Gastroesophageal sphincter (tissue), 4 donors: ENCODE data around the gene UMODL1. TPM values are rescaled to one million over a fixed set of nuclear protein-coding genes. Genes with fewer than 3 reads are reported as not detected.

ENCODE experiments used
- ATAC-seq: fragments of 150-250 bp; one replicate; pipeline ENCODE4 v1.9.1; 2016; ENCODE audit warnings: mild to moderate bottlenecking, moderate library complexity
- H3K27ac ChIP-seq, 4 donors: fragments of 200-600 bp; sonication (generic) in 3 of 4; 1 replicate in 3 of 4; 2 replicates in 1 of 4; pipeline ENCODE4 v1.5.1; 2016 to 2019
- H3K27me3 ChIP-seq: fragments of 200-600 bp; sonication (generic); one replicate; pipeline ENCODE4 v1.5.1; 2019
- H3K36me3 ChIP-seq, 2 donors: fragments of 200-600 bp; sonication (generic); one replicate each; pipeline ENCODE4 v1.5.1; 2019; ENCODE audit warnings: control low read depth in 1 of 2
- H3K4me1 ChIP-seq, 3 donors: fragments of 200-600 bp; sonication (generic); 1 replicate in 2 of 3; 2 replicates in 1 of 3; pipeline ENCODE4 v1.5.1; 2016 to 2019; ENCODE audit warnings: control low read depth in 2 of 3
- H3K4me3 ChIP-seq, 2 donors: fragments of 200-600 bp; sonication (generic); one replicate each; pipeline ENCODE4 v1.5.1; 2019; ENCODE audit warnings: mild to moderate bottlenecking in 1 of 2, moderate library complexity in 1 of 2
- H3K9me3 ChIP-seq, 3 donors: fragments of 200-600 bp; sonication (generic); one replicate each; pipeline ENCODE4 v1.5.1; 2017 to 2019; ENCODE audit warnings: control low read depth in 2 of 3
- CTCF ChIP-seq, 4 experiments: fragments of 200-600 bp in 2 of 4; fragments of 450-650 bp in 2 of 4; sonication (generic) in 1 of 4; IDR thresholded peaks; one replicate each; pipeline ENCODE4 v1.5.1; 2017 to 2019; ENCODE audit warnings: antibody characterized with exemption in 4 of 4, mild to moderate bottlenecking in 2 of 4, moderate library complexity in 2 of 4
- EP300 ChIP-seq: sonication (generic); formaldehyde crosslinking; IDR thresholded peaks from one replicate; pipeline ENCODE4 v1.6.1; 2017; ENCODE audit warnings: antibody characterized with exemption, mild to moderate bottlenecking
- POLR2A ChIP-seq, 2 donors: fragments of 450-650 bp; IDR thresholded peaks; one replicate each; pipeline ENCODE4 v1.6.1; 2017; ENCODE audit warnings: antibody characterized with exemption in 2 of 2, mild to moderate bottlenecking in 2 of 2, moderate library complexity in 1 of 2
- POLR2AphosphoS5 ChIP-seq: sonication (generic); formaldehyde crosslinking; IDR thresholded peaks from one replicate; pipeline ENCODE4 v1.6.1; 2017; ENCODE audit warnings: antibody characterized with exemption
- WGBS, 2 donors: methylation state at CpG; one replicate each; pipeline ENCODE4 v1.1.5; 2018; ENCODE audit warnings: low coverage in 1 of 2; 5-methylcytosine and 5-hydroxymethylcytosine counted together
- total RNA-seq, 4 donors: library from RNA; depleted of rRNA; stranded (reverse); fragments of >200 nt; gene quantifications; one replicate each; pipeline ENCODE4 v1.1.0, GENCODE V29; 2016

Gene UMODL1
- total RNA-seq, 4 donors from 2014 or later: not detected

GRCh38 chr21:42032968-42033367, 38.1 kb upstream of the UMODL1 start:
- no peak overlapping the region for H3K4me3 ChIP-seq
- WGBS, 2 donors: no CpG with 5 or more reads among the region's 3 CpGs
- ATAC-seq: no peak

GRCh38 chr21:42036313-42036712, 34.8 kb upstream of the UMODL1 start:
- H3K36me3 ChIP-seq: no peaks in the 10 kb centered on the region
- ATAC-seq: no peak
- no peak overlapping the region for H3K27ac ChIP-seq
- H3K9me3 ChIP-seq: peaks cover 0 to 4% (median 0%) of the 10 kb centered on the region in 3 donors
- H3K4me3 ChIP-seq: no peak overlapping the region
- no peak for TF ChIP-seq POLR2AphosphoS5
- TF ChIP-seq CTCF (IDR thresholded peaks at IDR 0.05): no peak
- TF ChIP-seq EP300: no peak
- TF ChIP-seq POLR2A (IDR thresholded peaks at IDR 0.05): no peak
- H3K27me3 ChIP-seq: peaks cover 5% of the 10 kb centered on the region
- peaks cover 0 to 7% (median 0%) of the 10 kb centered on the region in 3 donors for H3K4me1 ChIP-seq
- 83 to 95% methylated on average over 2 of the region's 2 CpGs for WGBS, 2 donors

More at GRCh38 chr21:42032968-42033367, 38.1 kb upstream of the UMODL1 start:
- Histone ChIP-seq H3K27me3 (peaks cover 5% of the 10 kb centered on the region), H3K4me1 (no peaks in the 10 kb centered on the region), H3K9me3 (no peaks in the 10 kb centered on the region), H3K27ac (no peak overlapping the region), H3K36me3 (no peaks in the 10 kb centered on the region)
- TF ChIP-seq EP300: no peak

GRCh38 chr21:42037516-42037915, 33.6 kb upstream of the UMODL1 start:
- no peak overlapping the region for H3K27ac ChIP-seq
- peaks cover 5% of the 10 kb centered on the region for H3K27me3 ChIP-seq
- ATAC-seq: no peak
- TF ChIP-seq CTCF (IDR thresholded peaks at IDR 0.05): no peak
- TF ChIP-seq POLR2A (IDR thresholded peaks at IDR 0.05): no peak
- TF ChIP-seq POLR2AphosphoS5: no peak
- TF ChIP-seq EP300: no peak
- H3K4me1 ChIP-seq: peaks cover 0 to 7% (median 0%) of the 10 kb centered on the region in 3 donors
- H3K9me3 ChIP-seq: peaks cover 0 to 4% (median 0%) of the 10 kb centered on the region in 3 donors
- no peaks in the 10 kb centered on the region for H3K36me3 ChIP-seq
- 77 to 94% methylated on average over 9 of the region's 9 CpGs for WGBS, 2 donors
- H3K4me3 ChIP-seq: no peak overlapping the region

- Histone ChIP-seq H3K27me3 (peaks cover 4% of the 10 kb centered on the region), H3K36me3 (no peaks in the 10 kb centered on the region), H3K9me3 (peaks cover 0 to 4% (median 0%) of the 10 kb centered on the region in 3 donors), H3K4me3 (no peak overlapping the region), H3K4me1 (peaks cover 0 to 7% (median 0%) of the 10 kb centered on the region in 3 donors), H3K27ac (no peak overlapping the region)
- 48 to 49% methylated on average over 12 of the region's 12 CpGs for WGBS, 2 donors
- no peak for ATAC-seq
- TF ChIP-seq CTCF (IDR thresholded peaks at IDR 0.05) (no peak), POLR2A (IDR thresholded peaks at IDR 0.05) (no peak)
Measured at GRCh38 chr21:42037943-42038342, 33.2 kb upstream of the UMODL1 start.

- TF ChIP-seq POLR2A (IDR thresholded peaks at IDR 0.05): no peak
- peaks cover 0 to 4% (median 0%) of the 10 kb centered on the region in 3 donors for H3K9me3 ChIP-seq
- peaks cover 0 to 7% (median 0%) of the 10 kb centered on the region in 3 donors for H3K4me1 ChIP-seq
- ATAC-seq: no peak
- H3K36me3 ChIP-seq: no peaks in the 10 kb centered on the region
- H3K4me3 ChIP-seq: no peak overlapping the region
- 77 to 100% methylated on average over 2 to 5 of the region's 10 CpGs for WGBS, 2 donors
- H3K27ac ChIP-seq: no peak overlapping the region
- no peaks in the 10 kb centered on the region for H3K27me3 ChIP-seq
Measured at GRCh38 chr21:42038393-42038792, 32.7 kb upstream of the UMODL1 start.

- WGBS, 2 donors: 67 to 83% methylated on average over 3 to 6 of the region's 8 CpGs
- peaks cover 0 to 7% (median 0%) of the 10 kb centered on the region in 3 donors for H3K4me1 ChIP-seq
- H3K36me3 ChIP-seq: no peaks in the 10 kb centered on the region
- peaks cover 0 to 4% (median 0%) of the 10 kb centered on the region in 3 donors for H3K9me3 ChIP-seq
- no peak overlapping the region for H3K4me3 ChIP-seq
- H3K27me3 ChIP-seq: no peaks in the 10 kb centered on the region
- H3K27ac ChIP-seq: no peak overlapping the region
- TF ChIP-seq EP300: no peak
- no peak for TF ChIP-seq CTCF (IDR thresholded peaks at IDR 0.05)
- no peak for TF ChIP-seq POLR2A (IDR thresholded peaks at IDR 0.05)
- TF ChIP-seq POLR2AphosphoS5: no peak
- no peak for ATAC-seq
Measured at GRCh38 chr21:42038826-42039425, 32.2 kb upstream of the UMODL1 start.
